Lower leg skin (tissue), 3 donors: Measurements from ENCODE around the gene SCPEP1.

Experiments used
- CTCF ChIP-seq, 3 donors: fragments of 450-650 bp; IDR thresholded peaks; one replicate each; pipeline ENCODE4 v1.5.1; 2016; ENCODE audit warnings: antibody characterized with exemption in 3 of 3, mild to moderate bottlenecking in 3 of 3, moderate library complexity in 2 of 3
- POLR2A ChIP-seq, 2 donors: fragments of 450-650 bp; IDR thresholded peaks; one replicate each; pipeline ENCODE4 v1.6.1; 2016 to 2017; ENCODE audit warnings: antibody characterized with exemption in 2 of 2, mild to moderate bottlenecking in 1 of 2, moderate library complexity in 1 of 2

- no peak for TF ChIP-seq CTCF (IDR thresholded peaks at IDR 0.05)
- TF ChIP-seq POLR2A (IDR thresholded peaks at IDR 0.05), result no peak
These were observed 38.8 kb downstream of the SCPEP1 start for GRCh38 chr17:57016764-57017116.
